ENCODE data around the gene OLIG2. TPM values are rescaled to one million over a fixed set of nuclear protein-coding genes. Genes with fewer than 3 reads are reported as not detected.

Gene OLIG2
- total RNA-seq, 1 experiment from 2014 or later, result not detected

DNA sequence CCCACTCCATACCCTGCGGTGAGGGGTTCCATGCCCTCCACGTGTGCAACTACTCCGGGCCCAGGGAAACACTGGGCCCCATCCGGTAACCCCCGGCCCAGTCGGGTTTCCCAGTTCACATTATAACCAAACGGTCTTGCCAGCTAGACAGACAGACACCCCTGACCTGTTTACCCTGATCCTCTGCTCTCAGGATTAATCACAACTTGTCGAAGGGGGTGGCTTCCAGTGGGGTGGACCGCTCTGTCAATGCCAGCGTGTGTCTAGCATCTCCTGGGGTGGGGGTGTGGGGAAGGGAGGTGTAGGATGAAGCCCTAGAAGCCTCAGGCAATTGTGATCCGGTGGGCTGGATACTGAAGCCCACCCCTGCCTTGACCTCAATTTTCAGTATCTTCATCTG lies 4.6 kb upstream of the OLIG2 start (continued):
- TF ChIP-seq, protein P1, sequence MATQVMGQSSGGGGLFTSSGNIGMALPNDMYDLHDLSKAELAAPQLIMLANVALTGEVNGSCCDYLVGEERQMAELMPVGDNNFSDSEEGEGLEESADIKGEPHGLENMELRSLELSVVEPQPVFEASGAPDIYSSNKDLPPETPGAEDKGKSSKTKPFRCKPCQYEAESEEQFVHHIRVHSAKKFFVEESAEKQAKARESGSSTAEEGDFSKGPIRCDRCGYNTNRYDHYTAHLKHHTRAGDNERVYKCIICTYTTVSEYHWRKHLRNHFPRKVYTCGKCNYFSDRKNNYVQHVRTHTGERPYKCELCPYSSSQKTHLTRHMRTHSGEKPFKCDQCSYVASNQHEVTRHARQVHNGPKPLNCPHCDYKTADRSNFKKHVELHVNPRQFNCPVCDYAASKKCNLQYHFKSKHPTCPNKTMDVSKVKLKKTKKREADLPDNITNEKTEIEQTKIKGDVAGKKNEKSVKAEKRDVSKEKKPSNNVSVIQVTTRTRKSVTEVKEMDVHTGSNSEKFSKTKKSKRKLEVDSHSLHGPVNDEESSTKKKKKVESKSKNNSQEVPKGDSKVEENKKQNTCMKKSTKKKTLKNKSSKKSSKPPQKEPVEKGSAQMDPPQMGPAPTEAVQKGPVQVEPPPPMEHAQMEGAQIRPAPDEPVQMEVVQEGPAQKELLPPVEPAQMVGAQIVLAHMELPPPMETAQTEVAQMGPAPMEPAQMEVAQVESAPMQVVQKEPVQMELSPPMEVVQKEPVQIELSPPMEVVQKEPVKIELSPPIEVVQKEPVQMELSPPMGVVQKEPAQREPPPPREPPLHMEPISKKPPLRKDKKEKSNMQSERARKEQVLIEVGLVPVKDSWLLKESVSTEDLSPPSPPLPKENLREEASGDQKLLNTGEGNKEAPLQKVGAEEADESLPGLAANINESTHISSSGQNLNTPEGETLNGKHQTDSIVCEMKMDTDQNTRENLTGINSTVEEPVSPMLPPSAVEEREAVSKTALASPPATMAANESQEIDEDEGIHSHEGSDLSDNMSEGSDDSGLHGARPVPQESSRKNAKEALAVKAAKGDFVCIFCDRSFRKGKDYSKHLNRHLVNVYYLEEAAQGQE (IDR thresholded peaks at IDR 0.05; ENCODE audit: low read depth), result no peak
- no peak for TF ChIP-seq EZH2 (IDR thresholded peaks at IDR 0.05)
- TF ChIP-seq ZFX (IDR thresholded peaks at IDR 0.05), result no peak
- TF ChIP-seq SIN3A (IDR thresholded peaks at IDR 0.05; ENCODE audit: low read depth), result no peak
- TF ChIP-seq JUND (IDR thresholded peaks at IDR 0.05), result no peak

DNA sequence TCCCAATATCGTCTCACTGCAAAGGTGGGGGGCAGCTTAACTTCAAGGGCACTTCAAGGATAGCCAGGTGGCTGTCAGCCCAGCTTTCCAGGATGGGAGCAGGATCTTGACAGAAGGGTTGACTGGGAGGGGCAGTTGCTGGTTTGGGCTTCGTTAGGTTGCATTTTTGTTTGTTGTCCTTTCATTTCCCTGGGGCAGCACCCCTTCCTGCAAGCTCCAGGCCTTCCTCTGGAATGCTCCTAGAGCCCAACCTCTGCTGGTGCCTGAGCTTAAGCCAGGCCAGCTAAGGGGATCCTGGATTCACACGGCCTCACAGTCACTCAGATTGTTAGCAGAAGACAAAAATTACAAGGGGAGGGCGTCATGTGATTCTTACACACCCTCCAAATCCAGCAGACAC lies 4.1 kb upstream of the OLIG2 start:
- H3K27me3 ChIP-seq (ENCODE audit: insufficient read depth, low read length), result no peaks in the 10 kb centered on the region
- intact Hi-C loops (cut with micrococcal nuclease), result no loop called here
- no peak for DNase-seq (ENCODE audit: low read depth, low spot score)
- no peak overlapping the region for H3K27ac ChIP-seq (ENCODE audit: low read depth, low read length)
- ATAC-seq, result no peak
- H3K4me3 ChIP-seq (replicated peaks in 1 of 2; ENCODE audit: low read depth in 1 of 2, low read length in 2 of 2), result no peak overlapping the region
- ChIA-PET POLR2A (no interaction called here), CTCF (interaction anchor here (1.5 kb wide), 1 partner anchor 175 kb away, joined by 3 read pairs; no protein-coding TSS in a partner anchor), RAD21 (ENCODE audit: low non-redundant PET in 1 of 2, low total read pairs in 2 of 2, uncharacterized antibody in 2 of 2, unreplicated experiment in 2 of 2) (no interaction called here)
- H3K79me2 ChIP-seq (ENCODE audit: insufficient read depth, low read length), result no peaks in the 10 kb centered on the region
- H4K20me1 ChIP-seq (ENCODE audit: insufficient read depth), result no peaks in the 10 kb centered on the region
- no peaks in the 10 kb centered on the region for H3K9me3 ChIP-seq (ENCODE audit: control insufficient read depth in 1 of 2, insufficient read depth in 1 of 2, low read depth in 1 of 2, low read length in 2 of 2)
- BruUV-seq (replicated peaks), result no TSS peak
- no peaks in the 10 kb centered on the region for H3K9me2 ChIP-seq (ENCODE audit: insufficient read depth)
- TF ChIP-seq ZFX (IDR thresholded peaks at IDR 0.05) (no peak), ELF1 (IDR thresholded peaks at IDR 0.05; ENCODE audit: borderline replicate concordance, low read depth) (no peak), SIN3A (IDR thresholded peaks at IDR 0.05; ENCODE audit: low read depth) (no peak), TCF7L2 (IDR thresholded peaks at IDR 0.05; ENCODE audit: borderline replicate concordance, extremely low read depth, insufficient read depth, insufficient read length) (no peak), YY1 (IDR thresholded peaks at IDR 0.05; ENCODE audit: extremely low read depth, insufficient replicate concordance, low read depth, low read length) (no peak), CBX3 (IDR thresholded peaks at IDR 0.05; ENCODE audit: low read depth) (no peak), JUND (IDR thresholded peaks at IDR 0.05) (no peak), SP1 (IDR thresholded peaks at IDR 0.05; ENCODE audit: low read depth) (no peak)
- TF ChIP-seq, protein P2, sequence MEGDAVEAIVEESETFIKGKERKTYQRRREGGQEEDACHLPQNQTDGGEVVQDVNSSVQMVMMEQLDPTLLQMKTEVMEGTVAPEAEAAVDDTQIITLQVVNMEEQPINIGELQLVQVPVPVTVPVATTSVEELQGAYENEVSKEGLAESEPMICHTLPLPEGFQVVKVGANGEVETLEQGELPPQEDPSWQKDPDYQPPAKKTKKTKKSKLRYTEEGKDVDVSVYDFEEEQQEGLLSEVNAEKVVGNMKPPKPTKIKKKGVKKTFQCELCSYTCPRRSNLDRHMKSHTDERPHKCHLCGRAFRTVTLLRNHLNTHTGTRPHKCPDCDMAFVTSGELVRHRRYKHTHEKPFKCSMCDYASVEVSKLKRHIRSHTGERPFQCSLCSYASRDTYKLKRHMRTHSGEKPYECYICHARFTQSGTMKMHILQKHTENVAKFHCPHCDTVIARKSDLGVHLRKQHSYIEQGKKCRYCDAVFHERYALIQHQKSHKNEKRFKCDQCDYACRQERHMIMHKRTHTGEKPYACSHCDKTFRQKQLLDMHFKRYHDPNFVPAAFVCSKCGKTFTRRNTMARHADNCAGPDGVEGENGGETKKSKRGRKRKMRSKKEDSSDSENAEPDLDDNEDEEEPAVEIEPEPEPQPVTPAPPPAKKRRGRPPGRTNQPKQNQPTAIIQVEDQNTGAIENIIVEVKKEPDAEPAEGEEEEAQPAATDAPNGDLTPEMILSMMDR (IDR thresholded peaks at IDR 0.05 in 2 of 3, conservative IDR thresholded peaks at IDR 0.05 in 1 of 3; ENCODE audit: borderline replicate concordance in 1 of 3, insufficient read depth in 1 of 3, low read depth in 2 of 3, low read length in 2 of 3), result no peak
- H3K9ac ChIP-seq (ENCODE audit: low read length), result no peak overlapping the region
- no peaks in the 10 kb centered on the region for H3K4me1 ChIP-seq (ENCODE audit: control insufficient read depth in 1 of 2, insufficient read depth in 2 of 2, low read length in 2 of 2)
- H3K4me2 ChIP-seq (ENCODE audit: low read length), result no peak overlapping the region
- no peaks in the 10 kb centered on the region for H3K36me3 ChIP-seq (ENCODE audit: control insufficient read depth in 1 of 2, insufficient read depth in 2 of 2, low read length in 2 of 2)
- H2AFZ ChIP-seq (ENCODE audit: low read depth, low read length, poor library complexity, severe bottlenecking), result no peak overlapping the region
